GM19455 (cell line): ENCODE data around the gene SPINT2.
"Not testable (repeated sequence)": the region's sequence is repeated elsewhere in the genome, so short reads cannot be mapped to it uniquely, and the experiment has no call there.

Source experiments
- ATAC-seq: cut with Tn5 transposase; IDR thresholded peaks from one replicate; pipeline ENCODE4 v1.9.1; 2021; ENCODE audit not compliant: unreplicated experiment

SPINT2 gene, protein sequence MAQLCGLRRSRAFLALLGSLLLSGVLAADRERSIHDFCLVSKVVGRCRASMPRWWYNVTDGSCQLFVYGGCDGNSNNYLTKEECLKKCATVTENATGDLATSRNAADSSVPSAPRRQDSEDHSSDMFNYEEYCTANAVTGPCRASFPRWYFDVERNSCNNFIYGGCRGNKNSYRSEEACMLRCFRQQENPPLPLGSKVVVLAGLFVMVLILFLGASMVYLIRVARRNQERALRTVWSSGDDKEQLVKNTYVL

DNA sequence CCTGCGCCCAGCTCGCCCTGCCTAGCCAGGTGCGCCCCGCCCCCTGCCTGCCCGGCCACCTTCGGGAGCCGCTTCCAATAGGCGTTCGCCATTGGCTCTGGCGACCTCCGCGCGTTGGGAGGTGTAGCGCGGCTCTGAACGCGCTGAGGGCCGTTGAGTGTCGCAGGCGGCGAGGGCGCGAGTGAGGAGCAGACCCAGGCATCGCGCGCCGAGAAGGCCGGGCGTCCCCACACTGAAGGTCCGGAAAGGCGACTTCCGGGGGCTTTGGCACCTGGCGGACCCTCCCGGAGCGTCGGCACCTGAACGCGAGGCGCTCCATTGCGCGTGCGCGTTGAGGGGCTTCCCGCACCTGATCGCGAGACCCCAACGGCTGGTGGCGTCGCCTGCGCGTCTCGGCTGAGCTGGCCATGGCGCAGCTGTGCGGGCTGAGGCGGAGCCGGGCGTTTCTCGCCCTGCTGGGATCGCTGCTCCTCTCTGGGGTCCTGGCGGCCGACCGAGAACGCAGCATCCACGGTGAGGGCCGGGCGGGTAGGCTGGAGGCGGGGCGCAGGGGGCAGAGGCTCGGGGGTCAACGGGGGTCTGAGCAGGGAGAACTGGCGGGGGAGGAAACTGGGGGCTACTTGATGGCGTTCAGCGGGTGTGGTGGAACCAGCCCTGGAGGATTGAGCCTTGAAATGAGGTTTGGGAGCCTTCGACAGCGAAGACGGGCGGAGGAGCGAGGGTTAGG is at the start of gene SPINT2:
TSS of gene SPINT2 (plus strand) at position 88 of the 727 bp plus-strand sequence. CDS start at position 408, 320 bp downstream.
- ATAC-seq: peak; percentile 21

DNA sequence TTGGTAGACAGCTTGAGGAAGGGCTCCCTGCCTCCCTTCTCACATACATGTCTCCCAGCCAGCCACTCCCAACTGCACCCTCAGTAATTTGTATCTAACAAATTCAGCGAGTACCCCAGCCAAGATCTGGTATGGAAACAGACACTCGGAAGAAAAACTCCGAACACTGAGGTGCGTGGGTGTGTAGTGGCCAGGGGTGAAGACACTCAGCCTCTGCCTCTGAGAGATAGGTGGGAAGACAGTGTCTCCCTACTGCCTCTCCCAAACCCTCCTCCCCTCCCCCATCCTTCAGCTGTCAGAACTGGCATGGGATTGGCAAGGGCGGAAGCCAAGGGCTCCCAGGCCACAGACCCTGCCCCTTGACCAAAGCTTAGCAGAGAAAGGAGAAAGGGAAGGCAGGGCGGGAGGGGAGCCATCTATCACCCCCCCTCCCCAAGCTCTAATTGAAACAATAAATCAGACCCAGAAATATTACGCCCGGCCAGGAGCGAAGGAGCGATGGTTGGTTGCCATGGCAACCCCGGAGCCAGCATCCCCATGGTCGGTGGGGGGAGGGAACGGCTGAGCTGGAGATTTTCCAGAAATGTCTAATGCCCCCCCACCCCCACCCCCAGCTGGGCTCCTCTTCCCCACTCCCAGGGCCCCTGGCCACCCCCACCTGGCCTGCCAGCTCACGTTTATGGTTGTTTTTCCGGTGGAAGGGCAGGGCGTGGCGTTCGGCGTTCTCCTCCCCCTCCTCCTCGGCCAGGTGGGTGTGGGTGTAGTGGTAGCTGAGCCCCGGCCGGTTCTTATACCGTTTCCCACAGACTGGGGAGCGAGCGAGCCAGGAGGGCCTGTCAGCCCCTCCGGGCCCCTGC is 47.4 kb upstream of the SPINT2 start:
- no peak for ATAC-seq

DNA sequence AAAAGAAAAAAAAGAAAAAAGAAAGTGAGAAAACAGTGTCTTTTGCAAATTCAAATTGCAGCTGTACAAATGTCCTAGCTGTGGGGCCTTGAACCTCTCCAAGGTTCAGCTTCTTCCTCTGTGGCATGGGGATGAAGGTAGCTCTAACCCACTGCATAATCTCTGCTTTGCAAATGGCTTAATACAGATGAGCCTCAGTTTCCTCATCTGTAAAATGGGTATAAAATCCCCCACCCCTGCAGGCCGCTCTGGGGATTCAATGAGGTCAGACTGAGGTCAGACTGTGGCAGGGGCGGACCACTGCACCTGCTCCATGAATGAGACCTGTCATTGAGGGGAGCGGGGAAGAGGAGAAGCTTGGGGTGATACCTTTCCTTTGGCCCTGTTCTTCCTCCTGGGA is 46.2 kb upstream of the SPINT2 start:
- ATAC-seq: no peak

DNA sequence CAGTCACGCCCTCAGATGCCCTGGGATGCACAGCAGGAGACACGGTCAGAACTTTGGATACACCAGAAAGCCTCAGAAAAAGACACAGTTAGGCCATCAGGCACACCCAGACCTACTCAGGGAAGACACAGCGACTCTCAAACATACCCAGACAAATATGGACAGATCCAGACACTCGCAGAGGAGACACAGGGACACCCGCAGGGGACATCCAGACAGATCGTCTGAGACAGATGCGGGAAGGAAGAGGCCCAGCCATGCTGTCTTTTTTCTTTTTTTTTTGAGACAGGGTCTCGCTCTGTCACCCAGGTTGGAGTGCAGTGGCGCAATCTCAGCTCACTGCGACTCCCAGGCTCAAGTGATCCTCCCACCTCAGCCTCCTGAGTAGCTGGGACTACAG is 45.2 kb upstream of the SPINT2 start:
- no peak for ATAC-seq

DNA sequence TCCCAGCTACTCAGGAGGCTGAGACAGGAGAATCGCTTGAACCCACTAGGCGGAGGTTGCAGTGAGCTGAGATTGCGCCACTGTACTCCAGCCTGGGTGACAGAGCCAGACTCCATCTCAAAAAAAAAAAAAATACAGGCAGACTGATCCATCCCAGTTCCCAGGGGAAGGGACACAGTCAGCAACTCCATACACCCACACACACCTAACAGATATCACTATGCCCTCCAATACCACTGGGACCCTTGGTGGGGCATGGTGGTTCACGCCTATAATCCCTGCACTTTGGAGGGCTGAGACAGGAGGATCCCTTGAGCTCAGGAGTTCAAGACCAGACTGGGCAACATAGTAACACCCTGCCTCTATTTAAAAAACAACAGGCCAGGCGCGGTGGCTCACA is 43.0 kb upstream of the SPINT2 start:
- ATAC-seq: no peak

DNA sequence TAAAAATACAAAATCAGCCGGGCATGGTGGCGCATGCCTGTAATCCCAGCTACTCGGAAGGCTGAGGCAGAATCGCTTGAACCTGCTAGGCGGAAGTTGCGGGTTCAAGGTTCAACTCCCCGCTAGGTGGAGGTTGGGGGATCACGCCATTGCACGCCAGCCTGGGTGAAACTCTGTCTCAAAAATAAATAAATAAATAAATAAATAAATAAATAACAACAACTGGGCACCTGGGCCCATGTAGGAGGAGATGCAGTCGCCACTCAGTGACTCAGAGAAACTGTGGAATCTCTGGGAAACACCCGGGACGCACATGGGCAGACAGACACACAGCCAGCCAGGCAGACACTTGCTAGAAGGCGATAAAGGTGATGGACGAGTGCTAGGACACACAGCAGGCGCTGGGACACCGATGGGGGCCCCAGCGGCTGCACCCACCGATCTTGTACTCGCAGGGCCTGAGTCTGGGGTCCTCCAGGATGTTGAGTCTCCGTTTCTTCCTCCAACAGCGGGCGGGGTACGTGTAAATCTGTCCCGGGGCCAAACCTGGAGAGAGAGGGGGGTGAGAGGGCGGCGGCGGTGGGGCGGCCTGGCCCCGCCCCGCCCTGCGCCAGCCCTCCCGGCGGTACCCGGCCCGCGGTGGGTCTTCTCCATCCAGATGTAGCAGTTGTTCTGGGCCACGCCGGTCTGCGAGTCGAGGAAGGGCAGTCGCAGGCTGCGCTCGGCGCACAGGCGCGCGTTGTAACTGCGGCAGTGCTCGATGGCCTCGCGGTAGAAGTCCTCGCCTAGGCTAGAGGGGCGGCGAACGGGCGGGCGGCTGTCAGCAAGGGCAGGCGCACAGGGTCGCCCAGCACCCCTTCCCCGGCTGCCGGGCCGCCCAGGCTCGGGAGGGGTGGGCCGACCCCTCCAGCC is 42.2 kb upstream of the SPINT2 start:
- ATAC-seq: no peak

DNA sequence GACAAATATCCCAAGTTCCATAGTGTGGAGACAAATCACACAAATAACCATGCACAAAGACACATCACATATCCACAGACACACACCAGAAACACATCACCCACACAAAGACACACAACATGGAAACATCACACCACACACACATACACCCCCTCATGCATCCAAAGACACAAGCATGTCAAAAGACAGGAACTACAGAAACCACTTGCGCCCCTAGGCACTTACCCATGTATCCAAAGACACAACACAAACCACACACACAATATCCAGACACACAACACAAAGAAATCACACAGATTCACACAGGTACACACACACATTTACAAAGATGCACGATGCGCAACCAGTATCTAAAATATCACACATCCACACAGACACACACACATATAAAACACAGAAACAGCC is 41.3 kb upstream of the SPINT2 start:
- ATAC-seq: no peak

DNA sequence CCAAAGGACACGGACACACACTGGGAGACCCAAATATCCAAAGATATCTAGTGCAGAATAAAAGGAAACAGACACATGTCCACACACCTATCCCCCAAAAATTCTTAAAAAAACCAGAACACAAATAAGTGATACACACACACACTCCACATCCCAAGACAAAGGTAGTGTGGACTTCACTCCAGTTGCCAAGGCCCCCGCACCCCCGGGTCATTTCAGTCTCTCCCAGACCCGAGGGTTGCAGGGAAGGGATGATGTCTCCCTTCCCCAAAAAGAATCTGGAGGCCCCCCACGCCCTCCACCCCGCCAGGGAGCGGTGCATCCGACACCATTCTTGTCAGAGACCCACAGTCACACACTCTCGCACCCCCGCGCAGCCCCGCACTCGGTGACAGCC is 40.8 kb upstream of the SPINT2 start:
- ATAC-seq: no peak

DNA sequence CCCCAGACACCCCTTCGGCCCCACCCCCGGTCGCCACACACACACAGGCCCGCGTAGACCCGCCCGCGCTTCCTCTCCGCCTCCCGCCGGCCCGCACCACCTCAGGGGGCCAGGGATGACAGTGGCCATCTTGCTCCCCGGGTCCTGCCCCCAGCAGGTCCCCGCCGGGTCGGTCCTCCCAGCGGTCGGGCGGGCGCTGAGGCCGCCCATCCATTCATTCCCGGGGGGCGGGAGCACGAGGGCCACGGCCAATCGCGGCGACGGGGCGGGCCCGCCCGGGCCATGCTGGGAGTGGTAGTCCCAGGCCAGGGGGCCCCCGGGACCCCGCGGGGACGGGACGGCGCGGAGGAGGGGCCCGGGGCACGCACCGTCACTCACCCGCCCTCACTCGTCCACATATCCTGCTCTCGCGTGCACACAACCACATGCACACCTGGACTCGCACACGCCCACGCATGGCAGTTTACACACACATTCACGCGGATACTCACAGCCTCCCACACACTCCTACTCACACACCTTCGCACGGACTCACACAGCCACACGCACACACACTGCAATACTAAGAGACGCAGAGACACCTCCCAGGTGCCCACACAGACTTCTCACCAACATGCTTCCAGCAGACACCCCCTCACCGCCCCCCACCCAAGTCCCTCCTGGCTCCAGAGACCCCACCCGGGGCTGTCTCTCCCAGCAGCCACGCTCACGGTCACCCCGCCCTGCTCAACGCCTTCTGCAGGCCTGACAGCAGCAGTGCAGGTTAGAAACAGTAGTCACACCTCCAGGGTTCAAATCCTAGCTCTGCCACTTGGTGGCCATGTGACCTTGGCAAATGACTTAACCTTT is 40.1 kb upstream of the SPINT2 start, which contains the start of gene DPF1:
TSS of gene DPF1 (minus strand) at position 209 of the 849 bp plus-strand sequence. CDS start at position 129, 80 bp downstream.
- ATAC-seq: peak; percentile 55

DNA sequence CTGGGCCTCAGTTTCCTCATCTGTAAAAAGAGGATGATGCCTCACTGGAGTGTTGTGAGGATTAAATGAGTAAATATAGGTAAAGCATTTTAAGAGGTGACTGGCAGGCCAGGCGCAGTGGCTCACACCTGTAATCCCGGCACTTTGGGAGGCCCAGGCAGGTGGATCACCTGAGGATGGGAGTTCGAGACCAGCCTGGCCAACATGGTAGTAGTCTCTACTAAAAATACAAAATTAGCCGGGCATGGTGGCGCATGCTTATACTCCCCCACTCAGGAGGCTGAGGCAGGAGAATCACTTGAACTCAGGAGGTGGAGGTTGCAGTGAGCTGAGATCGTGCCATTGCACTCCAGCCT is 39.5 kb upstream of the SPINT2 start:
- ATAC-seq: not testable (repeated sequence)

DNA sequence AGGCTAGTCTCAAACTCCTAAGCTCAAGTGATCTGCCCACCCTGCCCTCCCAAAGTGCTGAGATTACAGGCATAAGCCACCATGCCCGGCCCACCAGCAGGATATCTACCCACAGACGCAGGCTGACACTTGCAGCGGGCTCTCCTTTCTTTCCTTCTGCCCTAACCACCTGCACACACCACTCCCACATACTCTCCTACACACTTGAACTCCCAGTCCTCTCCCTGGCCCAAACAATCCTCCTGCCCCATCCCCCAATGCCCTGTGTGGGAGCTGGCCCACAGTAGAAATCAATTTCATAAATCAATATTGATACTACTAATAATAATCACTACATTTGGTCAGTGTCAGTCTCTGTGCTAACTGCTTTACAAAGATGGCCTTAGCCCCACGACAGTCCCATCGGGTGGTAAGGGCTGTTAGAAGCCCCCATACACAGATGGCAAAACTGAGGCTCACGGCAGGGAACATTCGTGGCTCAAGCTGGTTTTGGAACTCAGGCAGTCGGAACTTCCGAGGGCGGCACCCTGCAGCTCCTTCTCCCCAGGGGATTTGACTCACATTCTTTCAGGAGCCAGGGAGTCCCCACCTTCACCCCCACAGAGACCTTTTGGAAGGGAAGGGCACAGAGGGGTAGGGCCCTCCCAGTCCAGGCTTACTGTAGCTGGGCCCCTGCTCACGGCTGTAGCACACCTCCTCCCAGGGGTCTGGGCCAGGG is 36.9 kb upstream of the SPINT2 start:
- no peak for ATAC-seq

DNA sequence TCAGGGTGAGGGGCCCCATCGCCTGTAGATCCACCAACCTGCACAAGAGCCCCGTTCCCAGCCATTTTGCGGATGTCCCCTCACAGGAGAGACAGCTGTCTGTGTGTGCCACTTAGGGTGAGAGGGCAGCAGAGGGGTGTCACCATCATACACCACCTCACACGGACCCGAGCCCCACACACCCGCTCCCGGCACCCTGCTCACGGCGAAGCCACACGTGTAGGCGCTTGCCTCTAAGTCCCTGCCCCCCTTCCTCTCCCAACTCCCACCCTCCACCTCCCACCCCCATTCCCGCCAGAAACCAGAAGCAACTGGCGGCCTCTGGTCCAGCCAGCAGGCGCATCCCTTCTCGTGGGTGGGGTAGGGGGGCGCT is 36.4 kb upstream of the SPINT2 start:
- ATAC-seq: no peak

DNA sequence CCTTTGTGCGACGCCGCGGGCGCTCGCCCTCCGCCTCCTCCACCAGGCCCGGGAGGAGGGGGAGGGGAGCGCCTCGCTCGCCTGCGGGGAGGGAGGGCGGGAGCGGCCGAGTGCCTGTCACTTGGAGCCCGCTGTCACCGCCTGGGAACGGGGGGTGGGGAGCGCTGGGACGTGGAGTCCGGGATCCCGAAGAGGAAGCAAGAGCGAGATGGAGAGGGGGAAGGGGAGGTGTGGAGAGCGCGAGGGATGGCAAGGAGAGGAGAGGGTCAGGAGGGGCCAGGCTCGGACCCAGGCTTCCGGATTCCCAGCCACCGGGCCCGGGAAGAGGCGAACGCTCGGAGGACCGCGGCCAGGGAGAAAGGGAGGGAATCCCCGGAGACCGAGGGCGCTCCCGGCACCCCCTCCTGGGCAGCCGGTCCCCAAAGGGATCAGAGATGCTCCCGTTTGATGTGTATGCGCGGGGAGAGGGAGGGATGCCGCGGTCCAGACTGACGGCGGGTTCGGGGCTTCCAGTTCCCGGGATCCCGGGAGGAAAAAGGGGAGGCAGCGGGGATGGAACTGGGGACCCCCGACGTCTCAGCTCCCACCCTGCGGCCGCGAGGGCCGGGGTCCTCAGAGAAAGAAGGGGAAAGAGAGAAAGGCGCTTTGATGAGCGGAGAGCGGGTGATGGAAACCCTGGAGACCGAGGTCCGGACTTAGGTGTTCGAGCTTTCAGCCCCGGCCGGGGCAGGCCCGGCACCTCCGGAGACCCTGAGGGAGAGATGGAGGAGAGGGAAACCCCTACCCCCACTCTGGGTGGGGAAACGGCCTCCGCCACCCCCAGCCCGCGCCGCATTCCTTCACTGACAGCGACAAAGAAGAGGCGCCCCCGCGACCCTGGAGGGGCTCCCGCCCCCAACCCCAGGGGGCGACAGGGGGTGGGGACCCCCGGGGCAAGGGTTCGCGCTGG is 35.6 kb upstream of the SPINT2 start:
- ATAC-seq: no peak

DNA sequence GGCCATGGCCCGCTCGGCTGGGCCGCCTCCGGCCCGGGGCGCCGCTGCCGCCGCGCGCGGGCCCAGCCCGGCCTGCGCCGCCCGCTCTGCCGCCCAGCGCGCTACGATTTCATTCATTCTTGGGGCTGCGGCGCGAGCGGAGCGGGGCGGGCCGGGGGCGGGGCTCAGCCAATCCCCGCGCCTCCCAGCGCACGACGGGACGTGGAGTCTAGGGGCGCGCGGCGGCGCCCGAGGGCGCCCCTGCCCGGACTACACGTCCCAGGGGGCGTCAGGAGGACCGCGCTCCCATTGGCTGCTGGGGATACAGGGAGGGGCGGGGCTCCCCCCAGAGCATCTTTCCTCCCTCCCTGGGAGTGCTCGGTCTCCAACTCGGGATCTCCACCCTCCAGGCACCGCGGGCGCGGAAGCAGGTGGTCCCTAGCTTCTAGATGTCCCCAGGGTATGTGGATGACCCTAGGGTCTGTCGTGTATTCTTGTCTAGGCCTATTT is 34.7 kb upstream of the SPINT2 start:
- no peak for ATAC-seq

DNA sequence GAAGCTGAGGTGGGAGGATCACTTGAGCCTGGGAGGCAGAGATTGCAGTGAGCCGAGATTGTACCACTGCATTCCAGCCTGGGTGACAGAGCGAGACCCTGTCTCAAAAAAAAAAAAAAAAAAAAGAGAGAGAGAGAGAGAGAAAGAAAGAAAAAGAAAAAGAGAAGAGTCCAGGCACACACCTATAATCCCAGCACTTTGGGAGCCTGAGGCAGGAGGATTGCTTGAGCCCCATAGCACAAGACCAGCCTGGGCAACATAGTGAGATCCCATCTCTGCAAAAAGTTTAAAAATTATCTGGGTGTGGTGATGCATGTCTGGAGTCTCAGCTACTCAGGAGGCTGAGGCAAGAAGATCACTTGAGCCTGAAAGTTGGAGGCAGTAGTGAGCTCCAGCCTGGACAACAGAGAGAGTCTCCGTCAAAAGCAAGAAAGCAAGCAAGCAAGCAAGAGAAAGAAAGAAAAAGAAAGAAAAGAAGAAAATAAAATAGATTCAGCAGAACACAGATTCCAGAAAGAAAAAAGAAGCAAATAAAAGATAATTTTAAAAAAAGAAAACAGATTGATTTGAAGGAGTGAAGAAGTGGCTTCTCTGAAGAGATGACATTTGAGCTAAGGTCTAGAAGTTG is 33.8 kb upstream of the SPINT2 start:
- not testable (repeated sequence) for ATAC-seq

DNA sequence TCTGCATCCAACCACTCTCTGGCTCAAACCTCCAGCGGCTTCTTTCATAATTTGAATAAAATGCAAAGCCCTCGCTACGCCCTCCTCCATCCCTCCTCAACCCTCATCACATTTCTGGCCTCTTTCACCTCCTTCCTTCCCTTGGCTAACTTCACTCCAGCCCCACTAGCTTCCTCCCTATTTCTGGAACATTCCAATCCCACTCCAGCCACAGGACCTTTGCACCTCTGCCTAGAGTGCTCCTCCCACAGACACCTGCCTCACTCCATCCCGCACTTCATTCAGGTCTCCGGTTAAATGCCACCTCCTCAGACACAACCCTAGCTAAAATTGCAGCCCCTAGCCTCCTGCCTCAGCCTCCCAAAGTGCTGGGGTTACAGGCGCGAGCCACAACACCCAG is 32.5 kb upstream of the SPINT2 start:
- no peak for ATAC-seq

DNA sequence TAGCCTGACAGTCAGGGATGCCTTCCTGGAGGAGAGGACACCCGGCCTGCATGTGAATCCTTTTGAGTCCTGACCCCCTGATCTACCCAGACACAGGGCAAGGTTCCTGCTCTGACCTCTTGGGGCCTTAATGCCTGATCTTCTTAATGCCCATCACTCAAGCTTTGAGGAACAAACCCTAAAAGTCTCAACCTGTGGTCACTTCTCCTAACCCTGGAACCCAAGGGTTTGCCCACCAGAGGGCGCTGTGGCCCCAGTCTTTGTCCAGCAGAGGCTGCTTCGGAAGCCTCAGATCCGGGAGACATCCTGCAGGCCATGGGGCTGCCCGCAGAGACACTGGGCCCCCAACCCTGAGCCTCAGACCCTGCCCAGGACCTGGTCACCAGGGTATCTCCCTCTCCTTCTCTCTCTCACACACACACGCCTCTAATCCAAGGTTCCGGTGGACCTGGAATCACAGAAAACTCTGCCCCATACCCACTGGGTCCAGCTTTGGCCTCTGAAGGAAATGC is 30.6 kb upstream of the SPINT2 start:
- ATAC-seq: no peak
